Measurements from ENCODE around the gene RIMS1.

GRCh38 chr6:72425003-72425681, 538.8 kb downstream of the RIMS1 start:
- TF ChIP-seq TP53 (CRISPR knock-in tag; IDR thresholded peaks at IDR 0.05) = no peak
- TF ChIP-seq CTCF (IDR thresholded peaks at IDR 0.05) = no peak

Data from WTC11 (cell line).